ENCODE measurements around the gene ACVR1B. TPM values are rescaled to one million over a fixed set of nuclear protein-coding genes. Genes with fewer than 3 reads are reported as not detected.
A peak's percentile ranks its signal among the peaks of the same experiment; 100 is the strongest.

Gene ACVR1B
- total RNA-seq, 1 donor from 2014 or later = 23.9 TPM

DNA sequence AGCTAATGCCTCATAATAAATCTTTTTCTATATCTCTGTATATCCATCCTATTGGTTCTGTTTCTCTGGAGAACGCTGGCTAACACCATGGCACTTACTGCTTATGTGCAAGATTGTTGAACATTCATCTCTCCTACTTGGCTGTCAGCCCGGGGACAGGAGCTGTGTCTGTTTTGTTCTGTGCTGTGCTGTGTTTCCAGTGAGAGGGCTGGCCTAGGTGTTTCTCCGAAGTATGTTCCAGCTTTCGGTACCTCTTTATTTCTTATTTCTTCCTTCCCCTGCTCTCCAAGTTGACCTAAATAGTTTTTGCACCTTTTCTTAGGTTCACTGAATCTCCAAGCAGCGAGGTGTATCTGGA lies 80.9 kb downstream of the ACVR1B start:
- DNase-seq (ENCODE audit: low spot score) = peak; percentile 86
- peak; percentile 65 for ATAC-seq
- intact Hi-C loops (cut with DNase I) = no loop called here

DNA sequence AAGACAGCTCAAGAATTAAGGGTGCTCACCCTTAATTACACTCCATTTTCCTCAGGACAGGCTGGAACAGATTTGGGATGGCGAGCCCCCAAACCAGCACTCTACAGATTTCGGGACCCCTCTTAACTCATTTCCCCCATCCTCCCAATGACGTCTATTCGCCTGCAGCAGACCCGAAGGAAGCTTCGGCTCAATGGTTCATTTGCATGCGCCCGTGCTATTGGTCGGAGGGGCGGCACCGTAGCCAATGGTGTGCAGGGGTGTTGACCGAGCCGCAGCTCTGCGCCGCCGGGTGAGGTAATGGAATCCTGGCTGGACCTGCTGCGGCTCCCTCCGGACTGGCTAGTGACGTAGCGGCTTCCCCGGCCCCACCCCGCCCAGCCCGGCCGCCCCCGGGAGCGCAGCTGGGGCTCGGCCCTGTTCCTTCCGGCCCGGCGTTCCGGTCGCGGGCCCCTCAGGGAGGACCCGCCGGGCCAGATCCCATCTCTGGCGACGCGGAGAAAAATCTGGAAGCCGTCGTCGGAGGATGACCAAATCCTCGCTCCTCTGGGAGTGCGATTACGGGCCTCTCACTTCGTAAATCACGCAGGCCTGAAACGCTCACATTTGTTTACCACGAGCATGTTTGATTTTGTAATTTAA lies 81.4 kb downstream of the ACVR1B start:
- ATAC-seq (peak; percentile 94), DNase-seq (ENCODE audit: low spot score) (peak; percentile 98)
- intact Hi-C loops (cut with DNase I) = no loop called here

DNA sequence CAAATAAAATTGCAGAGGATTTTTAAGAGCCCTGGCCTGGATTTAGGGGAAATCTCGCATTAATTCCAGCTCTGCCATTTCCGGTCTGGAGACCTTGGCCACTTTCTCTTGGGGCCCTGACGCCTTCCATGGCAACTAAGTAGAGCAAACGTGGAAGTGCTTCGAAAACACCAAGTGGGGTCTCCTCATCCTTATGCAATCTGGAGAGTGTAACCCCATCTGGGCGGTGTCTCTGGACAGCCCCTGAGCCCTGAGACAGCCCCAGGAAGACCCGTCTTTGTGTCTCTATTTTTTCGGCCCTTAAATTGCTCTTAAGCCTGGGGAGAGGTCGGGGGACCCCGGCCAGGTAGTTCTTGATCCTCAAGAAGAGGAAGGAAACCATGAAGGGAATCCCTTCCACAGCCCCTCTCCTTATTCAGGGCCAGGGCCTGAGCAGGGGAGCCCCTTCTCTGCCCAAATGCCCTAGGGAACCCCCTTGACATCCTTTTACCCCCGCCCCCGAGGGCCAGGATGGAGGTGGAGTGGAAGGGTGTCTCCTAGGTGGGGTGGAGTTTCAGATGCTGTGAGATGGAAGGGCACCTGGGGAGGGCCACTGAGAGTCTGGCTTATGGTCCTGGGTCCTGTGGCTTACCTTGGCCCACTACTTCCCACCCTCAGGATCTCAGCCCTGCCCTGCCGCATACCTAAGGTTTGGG lies 82.1 kb downstream of the ACVR1B start:
- intact Hi-C loops (cut with DNase I) = no loop called here

DNA sequence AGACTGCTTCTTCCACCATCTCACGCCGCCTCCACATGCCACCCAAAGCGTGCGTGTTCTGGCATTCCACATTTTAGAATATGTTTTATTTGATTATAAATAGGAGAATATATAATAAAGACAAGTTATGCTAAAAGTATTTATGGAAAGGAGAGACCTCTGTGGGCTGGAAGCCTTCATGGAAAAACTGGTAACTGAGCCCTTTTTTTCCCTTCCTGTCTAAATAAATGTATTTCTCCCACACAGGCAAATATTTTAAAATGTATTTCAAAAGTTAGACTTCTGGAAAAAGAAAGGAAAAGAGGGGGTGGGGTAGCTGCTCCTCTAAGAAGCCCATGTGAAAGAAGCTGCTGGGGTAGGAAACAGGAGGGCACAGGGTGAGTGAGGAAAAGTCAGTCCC lies 83.7 kb downstream of the ACVR1B start:
- intact Hi-C loops (cut with DNase I) = no loop called here
- no peak for ATAC-seq
- no peak for DNase-seq (ENCODE audit: low spot score)

More for the DNA sequence above, 82.1 kb downstream of the ACVR1B start:
- DNase-seq (ENCODE audit: low spot score) (no peak), ATAC-seq (peak; percentile 3)

DNA sequence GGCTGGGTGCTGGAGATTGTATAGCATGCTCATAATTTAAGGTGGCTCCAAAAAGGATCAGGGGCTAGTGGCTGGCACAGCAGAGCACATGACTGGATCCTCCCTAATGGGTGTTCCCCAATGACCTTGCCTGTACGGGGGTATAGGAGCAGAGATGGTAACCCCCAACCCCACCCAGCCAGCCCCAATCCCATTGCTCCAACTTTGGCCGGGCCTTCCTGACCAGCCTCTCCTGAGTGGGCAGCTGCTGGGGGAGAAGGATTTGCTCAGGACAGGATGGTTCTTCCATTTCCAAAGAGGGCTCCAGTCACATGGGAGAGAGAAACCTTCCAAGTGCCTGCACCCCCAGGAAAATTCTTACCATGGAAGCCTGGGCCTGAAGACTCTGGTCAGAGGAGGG lies 84.4 kb downstream of the ACVR1B start:
- DNase-seq (ENCODE audit: low spot score) = no peak
- intact Hi-C loops (cut with DNase I) = no loop called here
- ATAC-seq = no peak

DNA sequence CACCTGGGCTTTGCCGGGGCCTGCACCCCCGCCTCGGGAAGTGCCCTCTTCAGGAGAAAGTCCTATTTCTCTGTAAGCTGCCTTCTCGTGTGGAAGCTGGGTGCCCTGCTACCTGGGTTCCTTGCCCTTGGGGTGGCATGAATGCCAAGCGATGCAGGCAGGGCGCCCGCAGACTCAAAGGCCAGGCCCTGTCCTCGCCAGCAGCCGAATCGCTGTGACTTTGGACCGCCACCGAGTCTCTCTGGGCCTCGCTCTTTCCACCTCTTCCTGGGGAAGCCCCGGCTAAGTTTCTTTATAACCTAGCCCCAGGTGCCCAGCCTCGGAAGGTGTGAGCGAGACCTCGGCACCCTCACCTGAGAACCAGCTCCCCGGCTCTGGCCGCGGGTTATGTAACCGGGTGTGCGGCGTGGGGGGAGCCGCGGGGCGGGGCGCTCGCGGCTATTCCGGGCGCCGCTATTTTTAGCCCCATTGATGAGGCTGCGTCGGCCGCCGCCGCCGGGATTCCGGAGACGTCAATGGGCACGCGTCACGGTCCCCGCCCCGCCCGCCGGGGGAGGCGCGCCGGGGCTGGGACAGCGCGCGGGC lies 85.2 kb downstream of the ACVR1B start:
- intact Hi-C loops (cut with DNase I) = no loop called here
- peak; percentile 96 for DNase-seq (ENCODE audit: low spot score)
- peak; percentile 69 for ATAC-seq

DNA sequence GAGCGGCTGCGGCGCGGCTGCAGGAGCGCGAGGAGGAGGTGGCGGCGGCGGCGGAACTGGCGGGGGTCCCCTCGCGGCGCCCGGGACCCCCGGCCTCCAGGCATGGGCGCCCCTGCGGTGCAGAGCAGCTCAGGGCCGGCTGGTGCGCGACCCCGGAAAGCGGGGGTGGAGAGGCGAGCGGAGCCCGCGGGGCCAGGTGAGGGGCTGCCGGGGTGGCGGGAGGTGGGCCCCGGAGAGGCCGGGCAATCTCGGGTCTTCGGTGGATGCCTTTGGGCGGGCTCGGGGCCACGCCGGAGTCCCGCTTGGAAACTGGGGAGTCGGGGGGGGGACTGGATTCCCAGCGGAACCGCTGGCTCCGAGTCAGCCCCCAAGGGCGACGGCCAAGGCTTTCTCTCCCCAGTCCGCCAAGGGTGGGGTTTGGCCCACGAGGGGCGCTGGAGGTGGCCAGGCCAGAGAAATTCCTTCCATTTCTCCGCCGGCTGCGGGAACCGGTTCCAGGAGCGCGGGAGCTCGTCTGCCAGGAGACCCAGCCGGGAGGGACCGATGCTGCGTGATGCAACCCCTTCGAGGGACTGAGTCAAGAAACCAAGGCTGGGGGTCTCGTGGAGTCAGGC lies 85.9 kb downstream of the ACVR1B start:
- intact Hi-C loops (cut with DNase I) = no loop called here
- peak; percentile 85 for DNase-seq (ENCODE audit: low spot score)
- ATAC-seq = peak; percentile 3

DNA sequence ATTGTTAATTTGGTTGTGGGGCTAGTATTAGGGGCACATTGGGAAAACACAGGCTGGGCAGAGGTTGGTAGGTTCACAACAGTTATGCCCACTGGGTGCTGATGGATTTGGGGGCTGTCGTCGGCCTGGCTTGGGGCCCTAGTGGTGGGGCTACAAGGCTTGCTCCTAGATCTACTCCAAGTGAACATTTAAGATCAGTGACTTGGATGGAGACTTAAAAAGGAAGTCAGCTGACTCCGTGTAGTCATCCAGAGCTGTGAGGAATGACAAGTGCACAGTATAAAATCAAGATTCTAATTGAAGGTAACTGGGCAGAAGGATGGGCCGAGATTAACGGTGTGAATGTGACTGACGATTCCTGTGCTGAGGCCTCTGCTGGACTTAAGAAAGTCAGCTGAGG lies 86.9 kb downstream of the ACVR1B start:
- ATAC-seq = peak; percentile 9
- DNase-seq (ENCODE audit: low spot score) = no peak
- intact Hi-C loops (cut with DNase I) = no loop called here

DNA sequence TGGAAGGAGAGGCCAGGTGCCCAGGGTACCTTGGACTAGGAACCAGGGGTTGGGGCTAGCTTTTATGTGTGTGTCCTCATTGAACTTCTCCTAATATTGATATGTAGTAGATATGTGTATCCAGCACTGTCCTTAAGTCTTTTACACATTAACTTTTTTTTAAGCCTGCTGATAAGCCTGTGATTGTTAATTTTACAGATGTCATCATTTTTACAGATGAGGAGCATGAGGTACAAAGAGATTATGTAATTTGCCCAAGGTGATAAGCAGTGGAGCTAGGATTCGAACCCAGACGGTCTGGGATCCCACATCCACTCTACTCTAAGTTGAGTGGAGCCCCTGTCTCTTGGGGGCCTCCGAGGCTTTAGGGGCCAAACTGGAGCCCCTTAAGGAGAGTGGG lies 89.5 kb downstream of the ACVR1B start:
- ATAC-seq (no peak), DNase-seq (ENCODE audit: low spot score) (no peak)
- intact Hi-C loops (cut with DNase I) = no loop called here

DNA sequence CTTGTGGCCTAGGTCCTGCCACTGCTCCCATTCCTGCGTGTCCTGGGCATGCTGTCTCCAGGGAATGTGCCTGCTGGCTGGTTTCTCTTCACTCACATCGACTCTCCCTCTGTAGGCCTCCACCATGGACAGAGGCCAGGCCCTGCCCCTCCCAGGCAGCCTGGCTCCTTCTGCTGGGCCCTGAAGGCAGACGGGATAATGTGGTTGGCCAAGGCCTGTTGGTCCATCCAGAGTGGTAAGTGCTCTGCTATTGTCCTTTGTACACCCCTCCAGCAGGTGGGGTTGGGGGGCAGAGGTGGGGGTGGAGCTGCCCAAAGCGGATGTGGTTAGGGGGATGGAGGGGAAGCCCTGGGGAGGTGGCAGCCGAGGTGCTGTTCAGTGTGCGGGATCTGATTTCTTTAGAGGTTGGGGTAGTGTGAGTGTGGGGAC lies 90.2 kb downstream of the ACVR1B start:
- DNase-seq (ENCODE audit: low spot score) (no peak), ATAC-seq (no peak)
- intact Hi-C loops (cut with DNase I) = no loop called here

DNA sequence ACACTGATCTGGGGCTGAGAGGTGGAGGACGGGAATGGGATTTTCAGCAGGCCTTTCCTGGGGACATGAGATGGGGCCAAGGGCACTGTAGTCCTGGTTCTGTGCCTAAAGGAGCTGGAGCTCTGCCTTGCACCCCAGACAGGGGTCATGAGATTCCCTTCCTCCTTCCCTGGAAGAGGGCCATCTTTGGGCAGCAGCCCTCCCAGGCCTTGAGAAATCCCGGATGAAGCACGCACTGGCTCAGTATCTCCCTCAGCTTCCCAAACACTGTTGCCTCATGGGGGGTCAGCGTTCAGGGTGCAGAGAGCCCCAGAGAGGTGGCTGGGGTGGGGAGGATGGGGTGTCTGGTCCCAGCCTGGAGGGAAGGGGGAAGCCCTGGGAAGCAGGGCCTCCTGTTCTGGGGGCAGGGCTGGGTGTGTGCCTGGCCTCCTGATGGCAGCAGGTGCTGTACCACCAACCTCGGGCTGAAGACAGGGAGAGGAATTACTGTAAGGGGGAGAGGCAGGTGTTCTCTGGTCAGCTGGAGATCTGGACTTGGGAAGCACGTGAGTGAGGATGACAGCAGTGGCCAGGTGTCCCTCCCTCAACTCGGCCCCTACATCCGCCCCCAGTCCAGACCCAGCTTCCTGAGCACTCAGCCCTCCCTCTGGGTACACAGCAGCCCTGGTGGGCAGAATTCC lies 91.3 kb downstream of the ACVR1B start:
- DNase-seq (ENCODE audit: low spot score) (no peak), ATAC-seq (no peak)
- intact Hi-C loops (cut with DNase I) = no loop called here

DNA sequence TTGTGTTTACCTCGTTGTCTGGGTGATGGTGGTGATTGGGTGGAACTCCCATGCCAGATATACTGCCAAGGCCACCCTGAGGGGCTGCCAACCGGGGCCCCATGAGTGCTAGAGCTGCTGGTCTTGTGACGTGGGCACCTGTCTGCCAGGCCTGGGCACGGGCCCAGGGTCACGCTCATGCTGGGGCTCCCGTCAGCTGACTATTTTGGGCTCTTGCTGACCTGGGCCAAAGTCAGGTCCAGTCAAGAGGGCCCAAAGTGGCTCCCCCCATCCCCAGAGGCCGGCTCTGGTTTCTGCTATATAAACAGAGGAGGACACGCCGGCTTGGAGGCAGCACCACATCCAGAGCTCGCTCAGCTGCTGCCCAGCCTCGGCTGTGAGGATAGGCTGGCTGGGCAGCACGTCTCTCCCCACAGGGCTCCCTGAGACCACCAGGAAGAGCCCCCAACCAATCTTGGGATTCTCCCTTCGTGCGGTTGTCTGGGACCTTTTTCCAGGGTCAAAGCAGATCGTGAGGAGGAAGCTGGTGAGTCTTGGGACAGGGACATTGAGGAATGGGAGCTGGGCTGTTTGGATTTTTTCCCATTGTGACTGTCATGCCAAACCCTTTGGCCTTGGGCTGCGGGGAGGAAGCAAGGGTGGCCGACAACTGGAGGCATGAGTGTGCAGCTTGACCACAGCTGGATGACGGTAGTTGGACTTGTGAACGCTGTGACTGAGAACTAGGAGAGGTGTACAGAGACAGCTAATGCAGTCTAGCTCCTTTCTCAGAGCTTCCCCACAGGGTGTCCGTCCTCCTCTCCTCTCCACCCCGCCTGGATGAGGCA lies 92.1 kb downstream of the ACVR1B start:
- no peak for DNase-seq (ENCODE audit: low spot score)
- intact Hi-C loops (cut with DNase I) = no loop called here
- peak; percentile 10 for ATAC-seq

DNA sequence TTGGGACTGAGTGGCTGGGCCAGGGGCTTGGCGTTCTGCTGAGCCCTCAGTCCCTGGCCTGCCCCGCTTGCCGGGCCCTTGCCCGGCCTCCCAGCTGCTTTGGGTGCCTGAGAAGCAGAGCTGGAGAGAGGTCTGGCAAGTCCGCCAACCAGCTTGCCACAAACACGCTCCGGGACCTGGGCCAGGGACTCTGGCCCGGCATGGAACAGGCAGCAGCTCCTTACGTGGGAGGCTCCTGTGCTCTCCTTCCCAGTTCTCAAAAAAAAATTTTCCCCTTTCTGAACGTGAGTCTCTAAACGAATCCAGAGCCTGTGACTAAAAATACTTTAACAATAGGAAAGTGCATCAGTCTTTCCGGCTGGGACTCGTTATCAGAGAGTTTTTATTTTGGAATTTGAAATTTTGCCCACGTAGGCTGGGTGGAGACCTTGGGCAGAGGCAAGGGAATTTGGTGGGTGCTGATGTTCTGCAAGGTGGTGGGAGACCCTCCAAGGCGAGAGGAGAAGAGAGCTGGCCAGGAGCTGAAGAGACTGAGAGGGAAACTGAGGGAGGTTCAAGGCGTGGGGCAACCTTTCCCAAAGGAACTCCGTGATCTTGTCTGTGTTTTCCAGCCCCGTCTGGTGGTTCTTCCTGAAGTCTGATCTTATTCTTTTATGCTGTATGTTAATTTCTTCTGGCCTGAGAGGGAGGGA lies 92.9 kb downstream of the ACVR1B start:
- DNase-seq (ENCODE audit: low spot score) = peak; percentile 85
- intact Hi-C loops (cut with DNase I) = no loop called here
- ATAC-seq = peak; percentile 78

DNA sequence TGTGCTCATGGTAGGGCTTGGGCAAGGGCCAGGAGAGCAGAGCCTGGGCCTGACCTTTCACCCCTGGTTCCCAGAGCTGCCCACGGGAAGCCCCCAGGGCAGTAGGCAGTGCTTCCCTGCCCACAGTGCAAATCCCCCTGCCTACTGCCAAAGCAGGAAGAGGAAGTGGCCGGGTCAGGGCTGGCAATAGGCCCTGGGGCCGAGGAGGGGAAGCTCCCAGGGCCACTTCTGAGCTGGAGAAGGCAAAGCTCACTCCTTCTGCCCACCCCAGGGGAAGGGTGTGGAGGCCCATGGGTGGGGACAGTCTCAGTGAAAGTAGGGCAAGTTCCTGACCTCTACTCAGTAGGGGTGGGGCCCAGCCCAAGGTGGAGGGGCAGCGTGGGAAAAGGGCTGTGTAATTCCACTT lies 94.3 kb downstream of the ACVR1B start:
- DNase-seq (ENCODE audit: low spot score) = no peak
- intact Hi-C loops (cut with DNase I) = no loop called here
- ATAC-seq = peak; percentile 6
